ENCODE measurements around the gene GHR.

GHR gene

DNA sequence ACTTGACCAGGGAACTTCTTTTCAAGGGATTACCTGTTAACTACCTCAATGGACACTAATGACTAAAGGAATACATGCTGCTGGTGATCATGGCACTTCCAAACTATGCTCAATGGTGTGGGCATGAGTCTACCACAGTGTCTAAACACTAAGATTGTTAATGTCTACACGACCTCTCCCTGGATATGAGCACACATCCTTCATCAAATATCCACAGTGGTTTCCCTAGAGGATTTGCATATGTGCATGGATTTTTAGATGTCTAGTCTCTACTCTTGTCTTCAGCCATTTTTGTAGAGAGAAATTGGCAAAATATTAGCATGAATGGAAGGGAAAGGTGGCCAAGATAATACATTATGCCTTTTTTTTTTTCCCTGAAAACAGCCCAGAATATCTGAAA, 220.1 kb downstream of the GHR start:
- Histone ChIP-seq H4K8ac (ENCODE audit: low read depth, low read length) (no peak overlapping the region), H3K27ac (ENCODE audit: low read depth, low read length) (no peak overlapping the region), H2BK120ac (ENCODE audit: low read depth, low read length) (no peak overlapping the region), H3K4me1 (ENCODE audit: control insufficient read depth, low read depth, low read length) (no peaks in the 10 kb centered on the region), H3K4me2 (ENCODE audit: low read length) (no peak overlapping the region), H2BK5ac (ENCODE audit: low read length) (no peak overlapping the region), H3K9ac (ENCODE audit: low read length) (no peak overlapping the region), H2AK5ac (ENCODE audit: low read length) (no peak overlapping the region), H3K27me3 (ENCODE audit: insufficient read depth, low read length, poor library complexity) (no peaks in the 10 kb centered on the region), H2BK15ac (replicated peaks; ENCODE audit: low read depth) (no peak overlapping the region), H3K4ac (ENCODE audit: low read depth, low read length) (no peak overlapping the region), H3K4me3 (ENCODE audit: low read length) (no peak overlapping the region), H3K56ac (ENCODE audit: low read length) (no peak overlapping the region), H4K5ac (ENCODE audit: low read length) (no peak overlapping the region), H3K23ac (ENCODE audit: low read length) (no peak overlapping the region), H3K79me2 (ENCODE audit: control insufficient read depth, insufficient read depth, low read length) (no peaks in the 10 kb centered on the region), H3K36me3 (ENCODE audit: control insufficient read depth, insufficient read depth, low read length) (no peaks in the 10 kb centered on the region), H3K18ac (ENCODE audit: low read length) (no peak overlapping the region), H3K79me1 (ENCODE audit: low read length) (no peaks in the 10 kb centered on the region)
- DNase-seq: no peak
- WGBS (ENCODE audit: extremely low coverage, insufficient coverage, low lambda C conversion rate): no CpG with 5 or more reads among the region's 1 CpG

- Histone ChIP-seq H3K4me3 (ENCODE audit: low read length) (no peak overlapping the region), H3K23ac (ENCODE audit: low read length) (no peak overlapping the region), H3K4ac (ENCODE audit: low read depth, low read length) (no peak overlapping the region), H3K79me2 (ENCODE audit: control insufficient read depth, insufficient read depth, low read length) (no peaks in the 10 kb centered on the region), H4K8ac (ENCODE audit: low read depth, low read length) (no peak overlapping the region), H4K5ac (ENCODE audit: low read length) (no peak overlapping the region), H2AK5ac (ENCODE audit: low read length) (no peak overlapping the region), H3K4me1 (ENCODE audit: control insufficient read depth, low read depth, low read length) (no peaks in the 10 kb centered on the region), H3K4me2 (ENCODE audit: low read length) (no peak overlapping the region), H2BK5ac (ENCODE audit: low read length) (no peak overlapping the region), H3K18ac (ENCODE audit: low read length) (no peak overlapping the region), H3K56ac (ENCODE audit: low read length) (no peak overlapping the region), H3K79me1 (ENCODE audit: low read length) (no peaks in the 10 kb centered on the region), H3K27me3 (ENCODE audit: insufficient read depth, low read length, poor library complexity) (no peaks in the 10 kb centered on the region), H3K9ac (ENCODE audit: low read length) (no peak overlapping the region), H2BK15ac (replicated peaks; ENCODE audit: low read depth) (no peak overlapping the region), H3K36me3 (ENCODE audit: control insufficient read depth, insufficient read depth, low read length) (no peaks in the 10 kb centered on the region), H2BK120ac (ENCODE audit: low read depth, low read length) (no peak overlapping the region), H3K27ac (ENCODE audit: low read depth, low read length) (no peak overlapping the region)
- no peak for DNase-seq
- no CpG with 5 or more reads among the region's 2 CpGs for WGBS (ENCODE audit: extremely low coverage, insufficient coverage, low lambda C conversion rate)
Observed at GRCh38 chr5:42645138-42645537, 221.9 kb downstream of the GHR start.

DNA sequence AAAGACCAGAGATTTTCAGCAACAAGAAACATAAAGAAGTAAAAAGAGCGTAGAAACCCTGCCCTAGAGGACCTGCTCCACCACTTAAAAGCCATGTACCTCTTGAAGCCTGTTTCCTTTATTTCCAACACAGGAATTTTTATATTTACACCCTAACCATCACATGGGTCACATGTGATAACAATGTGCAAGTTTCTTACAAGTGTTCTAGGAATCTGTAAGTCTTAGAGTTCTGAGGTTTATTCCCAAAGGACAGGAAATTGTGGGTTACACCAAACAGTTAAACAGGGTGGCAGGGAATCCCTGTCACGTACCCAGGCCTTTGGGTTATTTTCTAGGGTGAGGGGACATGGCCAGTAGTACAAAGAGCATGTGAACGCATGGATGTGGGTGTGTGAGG, 224.8 kb downstream of the GHR start:
- no peak overlapping the region for H3K27ac ChIP-seq (ENCODE audit: low read depth, low read length)
- DNase-seq: no peak
- no CpG with 5 or more reads among the region's 3 CpGs for WGBS (ENCODE audit: extremely low coverage, insufficient coverage, low lambda C conversion rate)
- H2BK120ac ChIP-seq (ENCODE audit: low read depth, low read length): no peak overlapping the region
- H4K5ac ChIP-seq (ENCODE audit: low read length): no peak overlapping the region
- no peak overlapping the region for H2AK5ac ChIP-seq (ENCODE audit: low read length)
- no peak overlapping the region for H3K9ac ChIP-seq (ENCODE audit: low read length)
- no peak overlapping the region for H3K4me2 ChIP-seq (ENCODE audit: low read length)
- no peak overlapping the region for H3K23ac ChIP-seq (ENCODE audit: low read length)
- H3K4me1 ChIP-seq (ENCODE audit: control insufficient read depth, low read depth, low read length): no peaks in the 10 kb centered on the region
- no peak overlapping the region for H3K4me3 ChIP-seq (ENCODE audit: low read length)
- no peaks in the 10 kb centered on the region for H3K36me3 ChIP-seq (ENCODE audit: control insufficient read depth, insufficient read depth, low read length)
- no peaks in the 10 kb centered on the region for H3K79me2 ChIP-seq (ENCODE audit: control insufficient read depth, insufficient read depth, low read length)
- H3K79me1 ChIP-seq (ENCODE audit: low read length): no peaks in the 10 kb centered on the region
- no peak overlapping the region for H2BK5ac ChIP-seq (ENCODE audit: low read length)
- no peak overlapping the region for H2BK15ac ChIP-seq (replicated peaks; ENCODE audit: low read depth)
- no peak overlapping the region for H3K18ac ChIP-seq (ENCODE audit: low read length)
- no peaks in the 10 kb centered on the region for H3K27me3 ChIP-seq (ENCODE audit: insufficient read depth, low read length, poor library complexity)
- no peak overlapping the region for H3K56ac ChIP-seq (ENCODE audit: low read length)
- no peak overlapping the region for H3K4ac ChIP-seq (ENCODE audit: low read depth, low read length)
- no peak overlapping the region for H4K8ac ChIP-seq (ENCODE audit: low read depth, low read length)

GRCh38 chr5:42648915-42649314, 225.7 kb downstream of the GHR start:
- no peak overlapping the region for H3K9ac ChIP-seq (ENCODE audit: low read length)
- no peak overlapping the region for H4K5ac ChIP-seq (ENCODE audit: low read length)
- no peak overlapping the region for H2BK5ac ChIP-seq (ENCODE audit: low read length)
- no peak overlapping the region for H3K4me3 ChIP-seq (ENCODE audit: low read length)
- no peak overlapping the region for H3K4me2 ChIP-seq (ENCODE audit: low read length)
- H3K23ac ChIP-seq (ENCODE audit: low read length): no peak overlapping the region
- H3K79me1 ChIP-seq (ENCODE audit: low read length): no peaks in the 10 kb centered on the region
- no peaks in the 10 kb centered on the region for H3K79me2 ChIP-seq (ENCODE audit: control insufficient read depth, insufficient read depth, low read length)
- no peaks in the 10 kb centered on the region for H3K36me3 ChIP-seq (ENCODE audit: control insufficient read depth, insufficient read depth, low read length)
- no CpG with 5 or more reads among the region's 1 CpG for WGBS (ENCODE audit: extremely low coverage, insufficient coverage, low lambda C conversion rate)
- no peak overlapping the region for H3K27ac ChIP-seq (ENCODE audit: low read depth, low read length)
- no peak overlapping the region for H3K18ac ChIP-seq (ENCODE audit: low read length)
- no peak for DNase-seq
- no peak overlapping the region for H2AK5ac ChIP-seq (ENCODE audit: low read length)
- no peak overlapping the region for H4K8ac ChIP-seq (ENCODE audit: low read depth, low read length)
- no peak overlapping the region for H2BK120ac ChIP-seq (ENCODE audit: low read depth, low read length)
- no peaks in the 10 kb centered on the region for H3K27me3 ChIP-seq (ENCODE audit: insufficient read depth, low read length, poor library complexity)
- H3K4ac ChIP-seq (ENCODE audit: low read depth, low read length): no peak overlapping the region
- no peak overlapping the region for H3K56ac ChIP-seq (ENCODE audit: low read length)
- no peaks in the 10 kb centered on the region for H3K4me1 ChIP-seq (ENCODE audit: control insufficient read depth, low read depth, low read length)
- no peak overlapping the region for H2BK15ac ChIP-seq (replicated peaks; ENCODE audit: low read depth)

DNA sequence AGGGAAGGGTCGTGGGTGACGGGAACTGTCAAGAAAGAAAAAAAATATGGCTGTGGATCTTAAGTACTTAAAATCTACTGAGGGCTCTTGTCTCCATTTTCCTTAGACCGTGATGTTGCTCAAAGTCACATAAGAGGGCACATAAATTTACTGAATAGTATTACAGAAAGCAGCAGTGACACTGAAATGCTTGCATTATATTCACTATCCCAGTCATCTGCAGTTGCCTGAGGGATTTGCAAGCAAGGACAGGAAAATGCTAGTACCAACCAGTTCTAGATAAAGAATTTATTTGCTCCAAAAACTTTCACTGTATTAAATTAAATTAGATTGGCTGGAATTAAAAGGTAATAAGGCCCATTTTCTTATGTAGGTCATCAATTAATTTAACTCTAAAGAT, 226.8 kb downstream of the GHR start:
- Histone ChIP-seq H2BK5ac (ENCODE audit: low read length) (no peak overlapping the region), H3K79me2 (ENCODE audit: control insufficient read depth, insufficient read depth, low read length) (no peaks in the 10 kb centered on the region), H2BK15ac (replicated peaks; ENCODE audit: low read depth) (no peak overlapping the region), H4K8ac (ENCODE audit: low read depth, low read length) (no peak overlapping the region), H3K9ac (ENCODE audit: low read length) (no peak overlapping the region), H3K79me1 (ENCODE audit: low read length) (no peaks in the 10 kb centered on the region), H3K4me3 (ENCODE audit: low read length) (no peak overlapping the region), H3K27me3 (ENCODE audit: insufficient read depth, low read length, poor library complexity) (no peaks in the 10 kb centered on the region), H2BK120ac (ENCODE audit: low read depth, low read length) (no peak overlapping the region), H3K4me2 (ENCODE audit: low read length) (no peak overlapping the region), H3K23ac (ENCODE audit: low read length) (no peak overlapping the region), H3K4ac (ENCODE audit: low read depth, low read length) (no peak overlapping the region), H4K5ac (ENCODE audit: low read length) (no peak overlapping the region), H3K27ac (ENCODE audit: low read depth, low read length) (no peak overlapping the region), H3K36me3 (ENCODE audit: control insufficient read depth, insufficient read depth, low read length) (no peaks in the 10 kb centered on the region), H3K4me1 (ENCODE audit: control insufficient read depth, low read depth, low read length) (no peaks in the 10 kb centered on the region), H2AK5ac (ENCODE audit: low read length) (no peak overlapping the region), H3K18ac (ENCODE audit: low read length) (no peak overlapping the region), H3K56ac (ENCODE audit: low read length) (no peak overlapping the region)
- no CpG with 5 or more reads among the region's 3 CpGs for whole genome bisulfite sequencing (ENCODE audit: extremely low coverage, insufficient coverage, low lambda C conversion rate)
- DNase-seq: no peak

- Histone ChIP-seq H4K8ac (ENCODE audit: low read depth, low read length) (no peak overlapping the region), H3K4ac (ENCODE audit: low read depth, low read length) (no peak overlapping the region), H3K56ac (ENCODE audit: low read length) (no peak overlapping the region), H2BK120ac (ENCODE audit: low read depth, low read length) (no peak overlapping the region), H3K27ac (ENCODE audit: low read depth, low read length) (no peak overlapping the region), H3K36me3 (ENCODE audit: control insufficient read depth, insufficient read depth, low read length) (no peaks in the 10 kb centered on the region), H3K23ac (ENCODE audit: low read length) (no peak overlapping the region), H3K79me1 (ENCODE audit: low read length) (no peaks in the 10 kb centered on the region), H2BK15ac (replicated peaks; ENCODE audit: low read depth) (no peak overlapping the region), H3K4me1 (ENCODE audit: control insufficient read depth, low read depth, low read length) (no peaks in the 10 kb centered on the region), H3K79me2 (ENCODE audit: control insufficient read depth, insufficient read depth, low read length) (no peaks in the 10 kb centered on the region), H2AK5ac (ENCODE audit: low read length) (no peak overlapping the region), H3K9ac (ENCODE audit: low read length) (no peak overlapping the region), H3K27me3 (ENCODE audit: insufficient read depth, low read length, poor library complexity) (no peaks in the 10 kb centered on the region), H3K4me3 (ENCODE audit: low read length) (no peak overlapping the region), H2BK5ac (ENCODE audit: low read length) (no peak overlapping the region), H3K18ac (ENCODE audit: low read length) (no peak overlapping the region), H3K4me2 (ENCODE audit: low read length) (no peak overlapping the region), H4K5ac (ENCODE audit: low read length) (no peak overlapping the region)
- no peak for DNase-seq
- no CpG with 5 or more reads among the region's 2 CpGs for WGBS (ENCODE audit: extremely low coverage, insufficient coverage, low lambda C conversion rate)
Observed at GRCh38 chr5:42653705-42654104, 230.5 kb downstream of the GHR start.
